Activated CD4-positive, alpha-beta T cell treated with anti-CD3 and anti-CD28 coated beads for 36 hours (primary cell): ENCODE results near the gene WNT7B. TPM values are rescaled to one million over a fixed set of nuclear protein-coding genes. Genes with fewer than 3 reads are reported as not detected.

Experiments
- ATAC-seq: fragments of 200-7000 bp; cut with Tn5 transposase; one replicate; pipeline ENCODE4 v1.10.0; 2021; ENCODE audit warnings: mild to moderate bottlenecking, moderate library complexity
- CTCF ChIA-PET: fragments of 350-600 bp; sonication (Branson Sonifier 250); formaldehyde crosslinking; loops from one replicate; lab custom pipeline; 2021; ENCODE audit warnings: antibody characterized with exemption; lab: Charles Lee
- POLR2A ChIA-PET: fragments of 350-600 bp; sonication (Branson Sonifier 250); formaldehyde crosslinking; loops from one replicate; lab custom pipeline; 2021; ENCODE audit warnings: antibody characterized with exemption, inconsistent platforms; lab: Charles Lee
- DNase-seq: peaks from one replicate; pipeline ENCODE4 v3.0.0-alpha.2; 2020
- H3K27ac Mint-ChIP-seq: one replicate; pipeline ENCODE4 v1.8.0; 2021; ENCODE audit warnings: mixed read lengths
- H3K27me3 Mint-ChIP-seq: one replicate; pipeline ENCODE4 v1.8.0; 2021; ENCODE audit warnings: mixed read lengths
- H3K36me3 Mint-ChIP-seq: one replicate; pipeline ENCODE4 v1.8.0; 2021; ENCODE audit warnings: low read depth, mixed read lengths
- H3K4me1 Mint-ChIP-seq: one replicate; pipeline ENCODE4 v1.8.0; 2021; ENCODE audit warnings: mixed read lengths
- H3K4me3 Mint-ChIP-seq: one replicate; pipeline ENCODE4 v1.8.0; 2021; ENCODE audit warnings: mild to moderate bottlenecking, moderate library complexity, mixed read lengths
- H3K9me3 Mint-ChIP-seq: one replicate; pipeline ENCODE4 v1.8.0; 2021; ENCODE audit warnings: low read depth, mixed read lengths
- intact Hi-C, 2 experiments: fragments of 100-400 bp; cut with DNase I in 1 of 2; cut with micrococcal nuclease in 1 of 2; formaldehyde crosslinking; loops; one replicate each; pipeline versions ENCODE4 v1.14.2 to v1.15.1; 2022 to 2024; cut with DNase I, micrococcal nuclease
- total RNA-seq, 2 experiments: library from RNA; stranded (reverse); gene quantifications; one replicate each; pipeline ENCODE4 v1.2.3, GENCODE V29; 2021

Gene WNT7B
- total RNA-seq, 2 experiments from 2014 or later = not detected

DNA sequence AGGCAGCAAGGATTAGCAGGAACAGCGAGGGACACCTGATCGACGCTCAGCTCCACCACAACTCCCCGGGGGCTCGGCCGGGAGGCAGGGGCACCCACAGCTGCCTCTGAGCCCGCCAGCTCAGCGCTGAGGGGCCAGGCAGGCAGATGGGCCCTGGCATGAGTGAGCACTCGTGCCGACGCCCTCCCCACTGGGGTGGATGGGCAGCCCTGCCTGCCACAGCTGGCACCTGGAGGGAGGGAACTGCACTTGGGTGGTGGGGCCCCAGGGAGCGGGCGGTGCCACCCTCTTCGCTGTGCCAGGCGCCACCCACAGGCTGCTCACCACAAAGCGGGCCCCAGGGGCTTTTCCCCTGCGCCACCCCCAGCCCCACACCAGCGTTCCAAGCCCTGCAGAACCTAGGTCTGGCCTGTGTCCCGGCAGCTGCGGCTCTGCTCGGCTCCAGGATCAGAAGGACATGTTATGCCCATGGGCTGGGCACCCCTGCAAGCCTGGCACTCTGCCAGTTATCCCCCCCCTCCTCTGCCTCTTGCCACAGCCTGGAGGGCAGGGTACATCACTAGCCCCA lies 28.8 kb downstream of the WNT7B start:
- H3K36me3 Mint-ChIP-seq = no peaks in the 10 kb centered on the region
- no peaks in the 10 kb centered on the region for H3K4me1 Mint-ChIP-seq
- no peak for ATAC-seq
- H3K27me3 Mint-ChIP-seq = peaks cover 5% of the 10 kb centered on the region
- no peak overlapping the region for H3K4me3 Mint-ChIP-seq
- POLR2A ChIA-PET = no interaction called here
- H3K9me3 Mint-ChIP-seq = no peaks in the 10 kb centered on the region
- CTCF ChIA-PET = interaction anchor here (0.9 kb wide), 1 partner anchor 85 kb away, joined by 3 read pairs; no protein-coding TSS in a partner anchor
- H3K27ac Mint-ChIP-seq = no peak overlapping the region
- DNase-seq = no peak
- intact Hi-C loops = no loop called here

DNA sequence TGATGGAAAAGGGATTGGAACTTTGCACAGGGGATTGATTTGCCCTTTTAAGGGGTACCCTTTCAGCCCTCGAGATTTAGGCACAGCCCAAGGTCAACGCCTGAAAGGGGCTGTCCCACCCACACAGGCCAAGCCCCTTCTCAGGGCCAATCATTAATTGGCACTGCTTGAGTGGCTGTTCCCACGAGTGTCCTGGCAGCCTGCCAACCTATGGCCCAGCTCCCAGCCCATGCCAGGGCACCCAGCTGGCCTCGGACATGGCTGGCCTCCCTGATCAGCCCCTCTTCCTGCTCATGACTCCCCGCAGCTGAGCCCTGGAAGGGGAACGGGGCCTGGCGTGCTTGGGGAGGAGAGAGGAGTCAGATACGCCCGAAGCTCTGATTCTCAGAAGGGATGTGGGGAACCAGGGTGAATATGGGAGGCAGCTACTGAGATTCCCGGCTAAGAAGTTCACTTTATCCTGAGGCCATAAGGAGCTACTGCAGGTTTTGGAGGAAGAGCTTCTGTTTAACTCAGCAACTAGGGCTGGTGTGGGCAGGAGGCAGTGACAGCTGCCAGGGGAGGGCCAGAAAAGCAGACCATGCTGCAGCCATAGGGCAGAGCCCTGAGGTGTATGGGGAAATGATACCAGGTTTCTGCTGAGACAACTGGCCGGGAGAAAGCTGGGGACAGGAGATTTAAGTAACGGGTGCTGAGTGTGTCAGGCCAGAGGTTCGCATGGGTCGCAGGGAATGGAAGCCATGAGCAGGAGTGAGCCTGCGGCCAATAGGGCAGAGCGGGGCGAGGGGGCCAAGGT lies 30.0 kb downstream of the WNT7B start:
- H3K4me1 Mint-ChIP-seq = no peaks in the 10 kb centered on the region
- ChIA-PET POLR2A (no interaction called here), CTCF (interaction anchor here (0.7 kb wide), 1 partner anchor 49 kb away, joined by 4 read pairs; no protein-coding TSS in a partner anchor)
- ATAC-seq (no peak), DNase-seq (no peak)
- intact Hi-C loops = no loop called here
- H3K9me3 Mint-ChIP-seq = no peaks in the 10 kb centered on the region
- H3K27me3 Mint-ChIP-seq = peaks cover 4% of the 10 kb centered on the region
- H3K4me3 Mint-ChIP-seq = no peak overlapping the region
- no peak overlapping the region for H3K27ac Mint-ChIP-seq
- no peaks in the 10 kb centered on the region for H3K36me3 Mint-ChIP-seq

DNA sequence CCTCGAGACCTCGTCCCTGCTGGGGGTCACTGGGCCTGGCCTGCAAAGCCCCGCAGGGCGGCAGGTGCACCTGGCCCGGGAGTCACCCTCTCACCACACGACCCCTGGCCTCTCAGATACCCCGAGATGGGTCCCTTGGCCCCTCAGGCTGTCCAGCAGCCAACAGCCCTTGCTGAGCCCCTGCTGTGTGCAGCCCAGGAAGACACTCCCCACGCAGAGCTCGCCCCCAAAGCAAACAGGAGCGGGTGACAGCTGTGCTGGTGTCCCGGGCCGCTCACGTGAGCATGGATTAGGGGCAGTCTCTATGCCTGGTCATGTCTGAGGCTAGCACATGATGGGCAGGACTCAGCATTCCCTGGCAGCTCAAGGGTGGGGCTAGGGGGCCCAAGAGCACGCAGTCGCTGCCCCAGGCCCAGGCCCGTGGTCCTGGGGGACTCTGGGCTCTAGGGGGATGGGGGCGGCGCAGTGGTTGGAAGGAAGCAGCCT lies 31.3 kb downstream of the WNT7B start:
- ChIA-PET CTCF (no interaction called here), POLR2A (no interaction called here)
- ATAC-seq (no peak), DNase-seq (no peak)
- H3K4me3 Mint-ChIP-seq = no peak overlapping the region
- no peaks in the 10 kb centered on the region for H3K36me3 Mint-ChIP-seq
- H3K4me1 Mint-ChIP-seq = no peaks in the 10 kb centered on the region
- H3K27me3 Mint-ChIP-seq = peaks cover 4% of the 10 kb centered on the region
- intact Hi-C loops = no loop called here
- no peaks in the 10 kb centered on the region for H3K9me3 Mint-ChIP-seq
- H3K27ac Mint-ChIP-seq = no peak overlapping the region

DNA sequence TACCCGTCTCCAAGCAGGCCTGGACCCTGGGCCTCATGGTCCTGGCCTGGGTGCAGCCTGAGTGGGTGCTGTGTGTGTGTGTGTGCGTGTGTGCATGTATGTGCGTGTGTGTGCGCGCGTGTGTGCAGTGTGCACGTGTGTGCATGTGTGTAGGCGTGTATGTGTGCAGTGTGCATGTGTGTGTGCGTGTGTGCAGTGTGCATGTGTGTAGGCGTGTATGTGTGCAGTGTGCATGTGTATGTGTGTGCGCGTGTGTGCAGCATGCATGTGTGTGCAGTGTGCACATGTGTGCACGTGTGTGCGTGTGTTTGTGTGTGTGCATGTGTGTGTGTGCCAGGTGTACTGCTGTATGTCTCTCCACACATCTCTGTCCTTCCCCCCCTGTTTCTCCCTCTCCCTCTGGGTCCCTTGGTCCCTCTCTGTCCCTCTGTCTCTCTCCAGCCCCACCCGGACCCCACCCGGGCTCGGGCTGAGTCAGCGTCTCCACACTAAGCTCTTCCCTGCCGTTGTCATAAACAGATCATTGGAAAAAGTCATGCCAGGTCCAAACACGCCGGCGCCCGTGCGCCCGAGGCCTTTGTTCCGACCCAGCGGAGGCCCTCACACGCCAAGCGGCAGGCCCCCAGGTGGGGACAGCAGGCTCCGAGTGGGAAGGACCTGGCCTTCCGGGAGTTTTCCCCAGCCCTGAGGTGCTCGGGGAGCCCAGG lies 34.0 kb downstream of the WNT7B start:
- POLR2A ChIA-PET = no interaction called here
- ATAC-seq (no peak), DNase-seq (no peak)
- CTCF ChIA-PET = no interaction called here
- no peak overlapping the region for H3K27ac Mint-ChIP-seq
- no peaks in the 10 kb centered on the region for H3K9me3 Mint-ChIP-seq
- no peaks in the 10 kb centered on the region for H3K36me3 Mint-ChIP-seq
- H3K27me3 Mint-ChIP-seq = peaks cover 1% of the 10 kb centered on the region
- no peaks in the 10 kb centered on the region for H3K4me1 Mint-ChIP-seq
- no peak overlapping the region for H3K4me3 Mint-ChIP-seq
- intact Hi-C loops = no loop called here

DNA sequence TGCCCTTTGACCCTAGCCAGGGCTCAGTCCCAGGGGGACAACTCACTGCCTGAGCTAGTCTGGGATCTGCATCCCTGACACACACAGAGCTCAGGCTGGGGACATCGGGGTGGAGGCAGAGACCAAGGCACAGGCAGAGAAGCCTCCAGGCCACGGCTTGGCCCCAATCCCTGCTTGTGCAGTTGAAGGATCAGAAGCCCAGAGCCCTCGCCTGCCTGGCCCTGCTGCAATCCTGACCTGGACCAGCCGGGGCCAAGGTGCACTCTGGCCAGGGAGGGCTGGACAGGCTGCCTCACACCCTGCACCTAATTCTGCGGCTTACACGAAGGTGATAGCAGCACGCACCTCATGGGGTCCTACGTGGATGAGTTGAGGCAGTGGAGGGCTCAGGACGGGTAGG lies 34.6 kb downstream of the WNT7B start:
- no peak for ATAC-seq
- ChIA-PET CTCF (no interaction called here), POLR2A (no interaction called here)
- DNase-seq = no peak
- intact Hi-C loops = no loop called here
- H3K9me3 Mint-ChIP-seq = no peaks in the 10 kb centered on the region
- H3K4me3 Mint-ChIP-seq = no peak overlapping the region
- H3K4me1 Mint-ChIP-seq = no peaks in the 10 kb centered on the region
- no peaks in the 10 kb centered on the region for H3K36me3 Mint-ChIP-seq
- H3K27me3 Mint-ChIP-seq = peaks cover 1% of the 10 kb centered on the region
- H3K27ac Mint-ChIP-seq = no peak overlapping the region

DNA sequence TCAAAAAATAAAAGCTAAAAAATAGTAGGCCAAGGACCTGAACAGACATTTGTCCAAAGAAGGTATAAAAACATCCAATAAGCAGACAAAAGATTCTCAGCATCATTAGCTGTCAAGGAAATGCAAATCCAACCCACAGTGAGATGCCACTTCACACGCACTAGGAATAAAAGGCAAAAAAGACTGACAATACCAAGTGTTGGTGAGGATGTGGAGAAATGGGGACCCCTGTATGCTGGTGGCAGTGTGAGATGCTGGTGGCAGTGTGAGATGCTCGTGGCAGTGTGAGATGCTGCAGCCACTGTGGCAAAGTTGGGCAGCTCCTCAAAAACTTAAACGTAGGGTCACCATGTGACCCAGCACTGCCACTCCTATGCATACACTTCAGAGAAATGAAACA lies 38.0 kb downstream of the WNT7B start:
- ATAC-seq = no peak
- POLR2A ChIA-PET = no interaction called here
- intact Hi-C loops = no loop called here

DNA sequence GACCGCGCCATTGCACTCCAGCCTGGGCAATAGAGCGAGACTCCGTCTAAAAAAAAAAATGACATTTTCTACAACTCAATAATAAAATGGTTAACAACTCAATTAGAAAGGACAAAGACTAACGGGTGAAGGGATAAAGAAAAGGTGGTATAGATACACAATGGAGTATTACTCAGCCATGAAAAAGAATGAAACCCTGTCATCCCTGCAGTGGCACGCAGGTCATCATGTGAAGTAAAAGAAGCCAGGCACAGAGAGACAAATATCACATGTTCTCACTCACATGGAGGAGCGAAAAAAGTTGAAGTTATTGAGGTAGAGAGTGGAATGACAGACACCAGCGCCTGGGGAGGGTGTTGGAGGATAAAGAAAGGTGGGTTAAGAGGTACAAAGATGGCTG lies 39.0 kb downstream of the WNT7B start:
- no peak overlapping the region for H3K4me3 Mint-ChIP-seq
- no peaks in the 10 kb centered on the region for H3K36me3 Mint-ChIP-seq
- no peaks in the 10 kb centered on the region for H3K9me3 Mint-ChIP-seq
- no peak for ATAC-seq
- H3K27me3 Mint-ChIP-seq = peaks cover 6% of the 10 kb centered on the region
- ChIA-PET CTCF (interaction anchor here (0.6 kb wide), 1 partner anchor 294 kb away, joined by 4 read pairs; no protein-coding TSS in a partner anchor), POLR2A (no interaction called here)
- DNase-seq = no peak
- no peaks in the 10 kb centered on the region for H3K4me1 Mint-ChIP-seq
- intact Hi-C loops = no loop called here
- H3K27ac Mint-ChIP-seq = no peak overlapping the region

More for the DNA sequence above, 38.0 kb downstream of the WNT7B start:
- peaks cover 3% of the 10 kb centered on the region for H3K27me3 Mint-ChIP-seq
- CTCF ChIA-PET = no interaction called here
- H3K4me3 Mint-ChIP-seq = no peak overlapping the region
- DNase-seq = no peak
- no peaks in the 10 kb centered on the region for H3K4me1 Mint-ChIP-seq
- H3K9me3 Mint-ChIP-seq = no peaks in the 10 kb centered on the region
- H3K27ac Mint-ChIP-seq = no peak overlapping the region
- no peaks in the 10 kb centered on the region for H3K36me3 Mint-ChIP-seq

DNA sequence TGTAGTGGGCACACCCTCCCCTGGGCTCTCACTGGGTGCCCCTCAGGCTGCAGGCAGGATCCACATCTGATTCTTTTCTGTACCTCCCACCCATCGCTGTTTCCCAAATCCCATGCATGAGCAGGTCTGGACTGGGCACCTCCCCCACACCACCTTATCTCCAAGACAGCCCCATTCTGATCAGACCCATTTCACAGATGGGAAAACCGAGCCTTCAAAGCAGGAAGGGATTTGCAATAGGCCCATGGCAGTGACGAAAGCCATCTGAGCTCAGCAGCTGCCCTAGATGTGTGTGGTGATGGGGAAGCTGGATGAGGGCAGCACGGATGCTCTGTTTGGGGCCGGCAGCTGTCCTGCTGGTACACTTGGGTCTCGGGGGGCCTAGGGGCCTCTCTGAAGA lies 41.4 kb downstream of the WNT7B start:
- no peak overlapping the region for H3K27ac Mint-ChIP-seq

DNA sequence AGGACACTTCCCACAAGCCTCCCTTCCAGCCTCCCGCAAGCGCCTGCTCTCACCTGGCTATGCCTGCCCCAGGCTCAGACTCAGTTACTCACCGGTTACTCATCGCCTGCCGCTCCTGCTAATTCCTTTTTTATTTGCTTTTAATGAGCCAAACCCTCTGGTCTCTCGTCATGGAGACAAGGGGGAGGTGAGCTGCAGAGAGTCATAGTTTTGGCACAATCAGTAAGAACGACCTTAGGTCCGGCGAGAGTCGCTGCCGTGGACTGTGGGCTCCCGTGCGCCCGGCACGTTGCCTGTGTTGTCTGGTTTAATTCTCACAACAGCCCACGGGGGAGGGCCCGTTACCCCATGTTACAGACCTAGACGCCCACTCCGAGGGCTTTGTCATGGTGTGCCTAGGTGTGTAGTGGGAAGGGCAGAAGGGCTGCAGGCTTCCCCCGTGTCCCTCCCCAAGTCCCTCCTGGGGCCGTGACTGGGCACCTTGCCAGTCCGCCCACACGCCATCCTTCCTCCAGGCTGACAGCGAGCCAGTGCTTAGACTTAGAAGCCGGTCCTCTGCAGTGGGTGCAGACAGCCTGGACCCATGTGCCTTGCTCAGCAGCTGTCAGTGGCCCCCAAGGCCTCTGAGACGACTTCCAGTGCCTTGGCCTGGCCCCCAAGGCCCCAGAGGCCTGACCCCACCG lies 42.2 kb downstream of the WNT7B start:
- no peak for ATAC-seq
- Mint-ChIP-seq H3K4me3 (no peak overlapping the region), H3K27me3 (peaks cover 17% of the 10 kb centered on the region), H3K36me3 (no peaks in the 10 kb centered on the region), H3K4me1 (no peaks in the 10 kb centered on the region), H3K27ac (no peak overlapping the region), H3K9me3 (no peaks in the 10 kb centered on the region)
- ChIA-PET POLR2A (no interaction called here), CTCF (no interaction called here)
- no peak for DNase-seq
- intact Hi-C loops = no loop called here

More for the DNA sequence above, 41.4 kb downstream of the WNT7B start:
- Mint-ChIP-seq H3K27me3 (peaks cover 16% of the 10 kb centered on the region), H3K36me3 (no peaks in the 10 kb centered on the region), H3K4me3 (no peak overlapping the region), H3K9me3 (no peaks in the 10 kb centered on the region), H3K4me1 (no peaks in the 10 kb centered on the region)
- DNase-seq = no peak
- ChIA-PET POLR2A (no interaction called here), CTCF (no interaction called here)
- intact Hi-C loops = no loop called here
- ATAC-seq = no peak

DNA sequence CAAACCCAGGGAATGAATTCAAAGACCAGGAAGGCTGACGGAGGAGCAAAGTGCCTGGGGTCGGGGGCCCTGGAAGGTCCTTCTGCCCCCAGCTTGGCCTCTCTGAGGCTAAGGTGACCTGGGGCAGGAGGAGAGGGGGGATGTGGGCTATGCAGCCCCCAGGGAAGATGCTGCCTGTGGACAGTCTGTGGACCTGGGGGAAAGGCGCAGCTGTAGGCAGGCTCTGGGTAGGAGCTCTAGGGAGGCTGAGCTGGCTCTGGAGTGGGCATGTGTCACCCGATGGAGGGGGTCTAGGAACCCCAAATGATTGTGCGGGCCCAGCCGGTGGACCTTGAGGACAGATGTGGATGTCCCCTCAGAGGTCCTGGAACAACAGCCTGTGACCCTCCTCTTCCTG lies 42.8 kb downstream of the WNT7B start:
- POLR2A ChIA-PET = no interaction called here
- no peaks in the 10 kb centered on the region for H3K9me3 Mint-ChIP-seq
- no peaks in the 10 kb centered on the region for H3K4me1 Mint-ChIP-seq
- CTCF ChIA-PET = no interaction called here
- peaks cover 20% of the 10 kb centered on the region for H3K27me3 Mint-ChIP-seq
- intact Hi-C loops = no loop called here
- DNase-seq (no peak), ATAC-seq (no peak)
- no peak overlapping the region for H3K27ac Mint-ChIP-seq
- H3K4me3 Mint-ChIP-seq = no peak overlapping the region
- H3K36me3 Mint-ChIP-seq = no peaks in the 10 kb centered on the region

DNA sequence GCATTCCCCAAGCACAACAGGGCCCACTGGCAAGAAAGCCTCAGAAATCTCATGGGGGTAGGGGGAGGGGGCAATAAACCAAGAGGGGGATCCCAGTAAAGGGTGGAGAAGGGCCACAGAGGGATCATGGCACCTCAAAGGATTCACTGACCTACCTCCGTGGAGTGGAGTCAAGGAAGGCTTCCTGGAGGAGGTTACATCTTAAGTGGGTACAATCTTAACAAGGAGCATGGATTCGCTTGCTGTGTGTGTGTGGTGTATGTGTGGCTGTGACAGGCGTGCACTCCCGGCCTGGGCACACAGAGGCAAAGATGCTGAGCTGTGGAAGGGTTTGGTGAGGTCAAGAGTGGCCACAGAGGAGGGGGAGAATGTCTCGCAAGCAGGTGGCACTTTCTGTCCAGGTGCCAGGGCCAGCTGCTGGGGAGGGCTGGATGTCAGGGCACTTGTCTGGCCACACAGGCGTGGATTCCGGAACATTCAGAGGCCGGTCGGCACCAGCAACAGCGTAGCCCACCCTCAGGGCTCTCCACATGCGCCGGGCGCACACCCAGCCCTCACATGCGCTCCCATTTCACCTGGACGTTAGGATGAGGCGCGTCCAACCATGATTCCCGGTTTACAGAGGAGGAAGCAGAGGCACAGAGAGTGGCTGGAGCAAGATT lies 43.3 kb downstream of the WNT7B start:
- intact Hi-C loops = no loop called here
- no peak overlapping the region for H3K27ac Mint-ChIP-seq

More for the DNA sequence above, 43.3 kb downstream of the WNT7B start:
- Mint-ChIP-seq H3K36me3 (no peaks in the 10 kb centered on the region), H3K9me3 (no peaks in the 10 kb centered on the region), H3K4me1 (no peaks in the 10 kb centered on the region), H3K27me3 (peaks cover 20% of the 10 kb centered on the region), H3K4me3 (no peak overlapping the region)
- DNase-seq (no peak), ATAC-seq (no peak)
- ChIA-PET POLR2A (no interaction called here), CTCF (no interaction called here)
